Esophagus squamous epithelium (tissue), 4 donors: Measurements from ENCODE around the gene PCDH12.

Experiments used
- POLR2A ChIP-seq, 4 donors: fragments of 450-650 bp; IDR thresholded peaks; one replicate each; pipeline ENCODE4 v1.6.1; 2017; ENCODE audit warnings: antibody characterized with exemption in 4 of 4, mild to moderate bottlenecking in 4 of 4, moderate library complexity in 3 of 4
- TF ChIP-seq, protein P1 (sequence below), 6 experiments: fragments of 450-650 bp in 4 of 6; fragments of 200-600 bp in 2 of 6; sonication (generic) in 2 of 6; IDR thresholded peaks; one replicate each; pipeline ENCODE4 v1.5.1; 2016 to 2019; ENCODE audit warnings: antibody characterized with exemption in 6 of 6, mild to moderate bottlenecking in 4 of 6, moderate library complexity in 4 of 6

DNA sequence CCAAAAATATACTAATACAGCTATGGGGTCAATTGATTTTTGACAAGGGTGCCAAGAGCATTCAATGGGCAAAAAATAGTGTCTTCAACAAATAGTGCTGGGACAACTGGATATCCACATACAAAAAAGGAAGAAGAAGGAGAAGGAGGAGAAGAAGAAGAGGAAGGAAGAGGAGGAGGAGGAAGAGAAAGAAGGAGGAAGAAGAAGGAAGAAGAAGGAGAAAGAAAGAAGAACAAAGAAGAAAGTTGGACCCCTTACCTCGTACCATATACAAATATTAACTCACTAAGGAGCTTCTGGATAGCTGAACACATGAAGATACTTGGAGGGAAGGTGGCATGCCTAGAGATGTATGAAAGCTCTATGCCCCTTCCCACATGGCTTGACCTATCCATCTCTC is 51.5 kb downstream of the PCDH12 start:
- TF ChIP-seq, protein P1, sequence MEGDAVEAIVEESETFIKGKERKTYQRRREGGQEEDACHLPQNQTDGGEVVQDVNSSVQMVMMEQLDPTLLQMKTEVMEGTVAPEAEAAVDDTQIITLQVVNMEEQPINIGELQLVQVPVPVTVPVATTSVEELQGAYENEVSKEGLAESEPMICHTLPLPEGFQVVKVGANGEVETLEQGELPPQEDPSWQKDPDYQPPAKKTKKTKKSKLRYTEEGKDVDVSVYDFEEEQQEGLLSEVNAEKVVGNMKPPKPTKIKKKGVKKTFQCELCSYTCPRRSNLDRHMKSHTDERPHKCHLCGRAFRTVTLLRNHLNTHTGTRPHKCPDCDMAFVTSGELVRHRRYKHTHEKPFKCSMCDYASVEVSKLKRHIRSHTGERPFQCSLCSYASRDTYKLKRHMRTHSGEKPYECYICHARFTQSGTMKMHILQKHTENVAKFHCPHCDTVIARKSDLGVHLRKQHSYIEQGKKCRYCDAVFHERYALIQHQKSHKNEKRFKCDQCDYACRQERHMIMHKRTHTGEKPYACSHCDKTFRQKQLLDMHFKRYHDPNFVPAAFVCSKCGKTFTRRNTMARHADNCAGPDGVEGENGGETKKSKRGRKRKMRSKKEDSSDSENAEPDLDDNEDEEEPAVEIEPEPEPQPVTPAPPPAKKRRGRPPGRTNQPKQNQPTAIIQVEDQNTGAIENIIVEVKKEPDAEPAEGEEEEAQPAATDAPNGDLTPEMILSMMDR (IDR thresholded peaks at IDR 0.05), result no peak
- TF ChIP-seq POLR2A (IDR thresholded peaks at IDR 0.05), result no peak
